Panc1 (cell line): Measurements from ENCODE around the gene RASIP1. TPM values are rescaled to one million over a fixed set of nuclear protein-coding genes. Genes with fewer than 3 reads are reported as not detected.

ENCODE experiments used
- ATAC-seq: fragments of 200-7000 bp; cut with Tn5 transposase; 2 replicates; pipeline ENCODE4 v1.9.1; 2020; ENCODE audit warnings: mild to moderate bottlenecking, moderate library complexity
- BruUV-seq: library from RNA; stranded (reverse); fragments of 400-500 nt; replicated peaks from 2 replicates; lab custom pipeline; 2021; lab: Mats Ljungman, UMichigan
- CTCF ChIA-PET: fragments of 300-600 bp; sonication (Branson Sonifier 250); formaldehyde crosslinking; loops from one replicate; lab custom pipeline; 2022; ENCODE audit warnings: antibody characterized with exemption; lab: Charles Lee
- POLR2A ChIA-PET: fragments of 300-600 bp; sonication (Branson Sonifier 250); formaldehyde crosslinking; loops from one replicate; lab custom pipeline; 2022; ENCODE audit warnings: antibody characterized with exemption; lab: Charles Lee
- DNase-seq: peaks from one replicate; pipeline ENCODE4 v3.0.0-alpha.2; 2010; ENCODE audit warnings: low read depth, low spot score
- H3K27ac ChIP-seq: 2 replicates; pipeline ENCODE4 v1.5.1; 2011; ENCODE audit warnings: mild to moderate bottlenecking, low read length, inconsistent platforms
- H3K27me3 ChIP-seq: fragments of 200-500 bp; sonication (Bioruptor generic); 2 replicates; pipeline ENCODE4 v1.6.0; 2014; ENCODE audit warnings: low read length, inconsistent platforms; ENCODE audit not compliant: control insufficient read depth, insufficient read depth
- H3K36me3 ChIP-seq: fragments of 200-500 bp; sonication (Bioruptor generic); 2 replicates; pipeline ENCODE4 v1.5.1; 2014; ENCODE audit warnings: inconsistent platforms, mild to moderate bottlenecking, low read length, moderate library complexity; ENCODE audit not compliant: control insufficient read depth, insufficient read depth
- H3K4me1 ChIP-seq: 2 replicates; pipeline ENCODE4 v1.5.1; 2011; ENCODE audit warnings: inconsistent platforms, mild to moderate bottlenecking, low read length, moderate library complexity; ENCODE audit not compliant: control insufficient read depth, insufficient read depth
- H3K4me3 ChIP-seq, 2 experiments: 2 replicates each; pipeline ENCODE4 v1.5.1; 2011 to 2012; ENCODE audit warnings: low read depth in 2 of 2, low read length in 2 of 2, mild to moderate bottlenecking in 2 of 2, inconsistent platforms in 1 of 2, moderate library complexity in 1 of 2
- H3K9me3 ChIP-seq: fragments of 200-500 bp; sonication (Bioruptor generic); 2 replicates; pipeline ENCODE4 v1.5.1; 2014; ENCODE audit warnings: low read depth, mild to moderate bottlenecking, inconsistent platforms, low read length, moderate library complexity; ENCODE audit not compliant: control insufficient read depth, insufficient read depth
- POLR2AphosphoS5 ChIP-seq: IDR thresholded peaks from 2 replicates; pipeline ENCODE4 v1.6.1; 2012; ENCODE audit warnings: mild to moderate bottlenecking, low read depth, low read length, moderate library complexity
- SIN3A ChIP-seq: IDR thresholded peaks from 2 replicates; pipeline ENCODE4 v1.6.1; 2012; ENCODE audit warnings: low read depth, mild to moderate bottlenecking, low read length, moderate library complexity, borderline replicate concordance; ENCODE audit not compliant: insufficient read depth
- TCF7L2 ChIP-seq: IDR thresholded peaks from 2 replicates; pipeline ENCODE4 v1.6.1; 2011; ENCODE audit warnings: mild to moderate bottlenecking, low read depth, low read length, inconsistent platforms
- in situ Hi-C: cut with HindIII; loops from 2 replicates; pipeline ENCODE4 v1.10.0; 2016; ENCODE audit warnings: low sequenced_read_pairs, low pct_unique_long_range_greater_than_20kb
- intact Hi-C: fragments of 100-400 bp; cut with micrococcal nuclease; formaldehyde crosslinking; loops from one replicate; pipeline ENCODE4 v1.10.0; 2022; ENCODE audit not compliant: unreplicated experiment
- total RNA-seq: library from RNA; stranded (reverse); gene quantifications from one replicate; pipeline ENCODE4 v1.2.1, GENCODE V29; 2021; ENCODE audit not compliant: unreplicated experiment
- TF ChIP-seq, protein P1 (sequence below), 2 experiments: IDR thresholded peaks; 2 replicates each; pipeline ENCODE4 v1.6.1; 2011 to 2012; ENCODE audit warnings: low read depth in 2 of 2, control low read depth in 1 of 2, low read length in 1 of 2, mild to moderate bottlenecking in 1 of 2, moderate library complexity in 1 of 2; ENCODE audit not compliant: insufficient read depth in 1 of 2
- TF ChIP-seq, protein P2 (sequence below): fragments of 450-650 bp; IDR thresholded peaks from 2 replicates; pipeline ENCODE4 v1.5.1; 2017; ENCODE audit warnings: mild to moderate bottlenecking

The RASIP1 gene
- total RNA-seq, 1 experiment from 2014 or later, result 0.41 TPM

DNA sequence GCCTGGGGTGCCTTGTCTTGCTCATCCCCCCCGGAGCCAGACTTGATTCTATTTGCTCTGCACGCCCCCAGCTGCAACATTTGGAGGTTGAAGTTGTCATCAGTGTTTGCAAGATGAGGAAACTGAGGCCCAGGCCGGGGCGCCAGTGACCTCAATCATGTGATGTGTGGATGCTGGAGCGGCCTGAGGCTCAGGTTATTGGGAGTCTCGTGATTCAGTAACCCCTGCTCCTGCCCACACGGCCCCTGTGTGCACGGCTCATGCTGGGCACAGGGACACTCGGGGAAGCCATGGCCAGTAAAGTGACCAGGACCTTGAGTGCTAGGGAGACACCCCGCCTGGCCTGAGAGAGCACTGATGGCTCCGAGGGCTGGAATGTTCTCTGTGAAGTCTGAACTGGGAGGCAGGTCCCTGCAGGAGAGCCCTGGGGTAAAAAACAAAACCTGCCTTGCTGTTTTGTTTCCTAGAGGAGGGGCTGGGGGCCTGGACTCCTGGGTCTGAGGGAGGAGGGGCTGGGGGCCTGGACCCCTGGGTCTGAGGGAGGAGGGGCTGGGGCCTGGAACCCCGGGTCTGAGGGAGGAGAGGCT lies 16.8 kb upstream of the RASIP1 start:
- H3K27me3 ChIP-seq, result no peaks in the 10 kb centered on the region
- no peaks in the 10 kb centered on the region; the same call in 1 of the 2 replicates for H3K4me1 ChIP-seq
- intact Hi-C loops (no loop called here), in situ Hi-C loops (no loop called here)
- TF ChIP-seq TCF7L2 (no peak), POLR2AphosphoS5 (no peak), SIN3A (no peak)
- TF ChIP-seq, protein P1, sequence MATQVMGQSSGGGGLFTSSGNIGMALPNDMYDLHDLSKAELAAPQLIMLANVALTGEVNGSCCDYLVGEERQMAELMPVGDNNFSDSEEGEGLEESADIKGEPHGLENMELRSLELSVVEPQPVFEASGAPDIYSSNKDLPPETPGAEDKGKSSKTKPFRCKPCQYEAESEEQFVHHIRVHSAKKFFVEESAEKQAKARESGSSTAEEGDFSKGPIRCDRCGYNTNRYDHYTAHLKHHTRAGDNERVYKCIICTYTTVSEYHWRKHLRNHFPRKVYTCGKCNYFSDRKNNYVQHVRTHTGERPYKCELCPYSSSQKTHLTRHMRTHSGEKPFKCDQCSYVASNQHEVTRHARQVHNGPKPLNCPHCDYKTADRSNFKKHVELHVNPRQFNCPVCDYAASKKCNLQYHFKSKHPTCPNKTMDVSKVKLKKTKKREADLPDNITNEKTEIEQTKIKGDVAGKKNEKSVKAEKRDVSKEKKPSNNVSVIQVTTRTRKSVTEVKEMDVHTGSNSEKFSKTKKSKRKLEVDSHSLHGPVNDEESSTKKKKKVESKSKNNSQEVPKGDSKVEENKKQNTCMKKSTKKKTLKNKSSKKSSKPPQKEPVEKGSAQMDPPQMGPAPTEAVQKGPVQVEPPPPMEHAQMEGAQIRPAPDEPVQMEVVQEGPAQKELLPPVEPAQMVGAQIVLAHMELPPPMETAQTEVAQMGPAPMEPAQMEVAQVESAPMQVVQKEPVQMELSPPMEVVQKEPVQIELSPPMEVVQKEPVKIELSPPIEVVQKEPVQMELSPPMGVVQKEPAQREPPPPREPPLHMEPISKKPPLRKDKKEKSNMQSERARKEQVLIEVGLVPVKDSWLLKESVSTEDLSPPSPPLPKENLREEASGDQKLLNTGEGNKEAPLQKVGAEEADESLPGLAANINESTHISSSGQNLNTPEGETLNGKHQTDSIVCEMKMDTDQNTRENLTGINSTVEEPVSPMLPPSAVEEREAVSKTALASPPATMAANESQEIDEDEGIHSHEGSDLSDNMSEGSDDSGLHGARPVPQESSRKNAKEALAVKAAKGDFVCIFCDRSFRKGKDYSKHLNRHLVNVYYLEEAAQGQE (IDR thresholded peaks at IDR 0.05; ENCODE audit: insufficient read depth in 1 of 2, low read depth in 2 of 2, low read length in 1 of 2), result no peak
- TF ChIP-seq, protein P2, sequence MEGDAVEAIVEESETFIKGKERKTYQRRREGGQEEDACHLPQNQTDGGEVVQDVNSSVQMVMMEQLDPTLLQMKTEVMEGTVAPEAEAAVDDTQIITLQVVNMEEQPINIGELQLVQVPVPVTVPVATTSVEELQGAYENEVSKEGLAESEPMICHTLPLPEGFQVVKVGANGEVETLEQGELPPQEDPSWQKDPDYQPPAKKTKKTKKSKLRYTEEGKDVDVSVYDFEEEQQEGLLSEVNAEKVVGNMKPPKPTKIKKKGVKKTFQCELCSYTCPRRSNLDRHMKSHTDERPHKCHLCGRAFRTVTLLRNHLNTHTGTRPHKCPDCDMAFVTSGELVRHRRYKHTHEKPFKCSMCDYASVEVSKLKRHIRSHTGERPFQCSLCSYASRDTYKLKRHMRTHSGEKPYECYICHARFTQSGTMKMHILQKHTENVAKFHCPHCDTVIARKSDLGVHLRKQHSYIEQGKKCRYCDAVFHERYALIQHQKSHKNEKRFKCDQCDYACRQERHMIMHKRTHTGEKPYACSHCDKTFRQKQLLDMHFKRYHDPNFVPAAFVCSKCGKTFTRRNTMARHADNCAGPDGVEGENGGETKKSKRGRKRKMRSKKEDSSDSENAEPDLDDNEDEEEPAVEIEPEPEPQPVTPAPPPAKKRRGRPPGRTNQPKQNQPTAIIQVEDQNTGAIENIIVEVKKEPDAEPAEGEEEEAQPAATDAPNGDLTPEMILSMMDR, result no peak
- H3K27ac ChIP-seq, result no peak overlapping the region
- no peak for DNase-seq
- no peaks in the 10 kb centered on the region for H3K9me3 ChIP-seq
- H3K4me3 ChIP-seq, result no peak overlapping the region
- ChIA-PET POLR2A (no interaction called here), CTCF (no interaction called here)
- peaks cover 1% of the 10 kb centered on the region; the same call in 1 of the 2 replicates for H3K36me3 ChIP-seq
- no peak for ATAC-seq
- no TSS peak for BruUV-seq

DNA sequence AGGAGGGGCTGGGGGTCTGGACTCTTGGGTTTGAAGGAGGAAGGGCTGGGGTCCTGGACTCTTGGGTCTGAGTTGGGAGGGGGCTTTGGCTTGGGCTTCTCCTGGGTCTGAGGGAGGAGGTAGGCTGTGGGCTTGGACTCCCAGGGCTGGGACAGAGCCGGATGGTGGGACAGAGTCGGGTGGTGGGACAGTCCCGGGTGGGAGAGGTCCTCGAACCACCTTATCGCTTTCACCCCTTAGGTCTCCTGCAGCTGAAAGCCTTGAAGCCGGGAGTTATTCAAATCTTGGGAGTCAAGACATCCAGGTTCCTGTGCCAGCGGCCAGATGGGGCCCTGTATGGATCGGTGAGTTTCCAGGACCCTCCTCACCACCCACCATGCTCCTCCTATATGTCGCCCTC lies 16.3 kb upstream of the RASIP1 start:
- CTCF ChIA-PET, result no interaction called here
- in situ Hi-C loops, result no loop called here
- ATAC-seq (no peak), DNase-seq (no peak)
- H3K27me3 ChIP-seq, result no peaks in the 10 kb centered on the region
- TF ChIP-seq, protein P2, result no peak
- TF ChIP-seq, protein P1 (IDR thresholded peaks at IDR 0.05; ENCODE audit: insufficient read depth in 1 of 2, low read depth in 2 of 2, low read length in 1 of 2), result no peak
- no peak for TF ChIP-seq POLR2AphosphoS5
- TF ChIP-seq TCF7L2, result no peak
- POLR2A ChIA-PET, result no interaction called here
- peaks cover 5% of the 10 kb centered on the region; the same call in 1 of the 2 replicates for H3K36me3 ChIP-seq
- no peak overlapping the region for H3K27ac ChIP-seq
- H3K9me3 ChIP-seq, result no peaks in the 10 kb centered on the region
- no peak overlapping the region for H3K4me3 ChIP-seq
- intact Hi-C loops, result no loop called here
- no peaks in the 10 kb centered on the region; the same call in 1 of the 2 replicates for H3K4me1 ChIP-seq
- BruUV-seq, result no TSS peak
